HUDEP-2 (cell line): ENCODE measurements around the gene KRTAP10-6.
"Not testable (repeated sequence)": the region's sequence is repeated elsewhere in the genome, so short reads cannot be mapped to it uniquely, and the experiment has no call there.

Experiments
- DNase-seq, 76 experiments: peaks; one replicate each; lab custom pipeline; 2025; ENCODE audit not compliant: unreplicated experiment in 76 of 76; lab: John Stamatoyannopoulos, UW

KRTAP10-6 gene

GRCh38 chr21:44564099-44564498 is 28.2 kb downstream of the KRTAP10-6 start:
- DNase-seq: no peak

- DNase-seq: no peak
These were observed 33.6 kb downstream of the KRTAP10-6 start, which contains the start of gene KRTAP10-3 for GRCh38 chr21:44558695-44559094. Gene KRTAP10-3 (minus strand): TSS chr21:44558795. CDS start chr21:44558715, 80 bp downstream.

GRCh38 chr21:44558329-44558675 is 34.0 kb downstream of the KRTAP10-6 start:
- not testable (repeated sequence) for DNase-seq

- DNase-seq: no peak
These were observed 34.6 kb downstream of the KRTAP10-6 start for GRCh38 chr21:44557491-44558328.

- no peak for DNase-seq
These were observed 35.4 kb downstream of the KRTAP10-6 start for GRCh38 chr21:44556879-44557278.

- DNase-seq: no peak
These were observed 37.0 kb downstream of the KRTAP10-6 start for GRCh38 chr21:44555200-44555875.

- no peak for DNase-seq
These were observed 39.6 kb downstream of the KRTAP10-6 start for GRCh38 chr21:44552681-44553080.

GRCh38 chr21:44552136-44552535 is 40.2 kb downstream of the KRTAP10-6 start:
- no peak for DNase-seq

GRCh38 chr21:44551340-44551961 is 40.9 kb downstream of the KRTAP10-6 start, which contains the start of gene KRTAP10-2:
Gene KRTAP10-2 (minus strand): TSS chr21:44551505. CDS start chr21:44551458, 47 bp downstream.
- DNase-seq: no peak

- DNase-seq: no peak
These were observed 41.5 kb downstream of the KRTAP10-6 start for GRCh38 chr21:44550807-44551206.

- not testable (repeated sequence) for DNase-seq
These were observed 42.0 kb downstream of the KRTAP10-6 start for GRCh38 chr21:44550285-44550684.

- DNase-seq: no peak
These were observed 42.6 kb downstream of the KRTAP10-6 start for GRCh38 chr21:44549525-44550211.

GRCh38 chr21:44548922-44549321 is 43.4 kb downstream of the KRTAP10-6 start:
- DNase-seq: no peak

- no peak for DNase-seq
These were observed 43.9 kb downstream of the KRTAP10-6 start for GRCh38 chr21:44548381-44548780.

- no peak for DNase-seq
These were observed 44.5 kb downstream of the KRTAP10-6 start for GRCh38 chr21:44547656-44548331.

- no peak for DNase-seq
These were observed 47.7 kb downstream of the KRTAP10-6 start for GRCh38 chr21:44544566-44544965.

- DNase-seq: no peak
These were observed 49.6 kb downstream of the KRTAP10-6 start for GRCh38 chr21:44542716-44543115.
